ENCODE results near the gene MYLIP. TPM values are rescaled to one million over a fixed set of nuclear protein-coding genes. Genes with fewer than 3 reads are reported as not detected.
A peak's percentile ranks its signal among the peaks of the same experiment; 100 is the strongest.

The MYLIP gene
- total and polyA plus RNA-seq, 8 donors = 2.3 to 43.1 (median 13.7) TPM

DNA sequence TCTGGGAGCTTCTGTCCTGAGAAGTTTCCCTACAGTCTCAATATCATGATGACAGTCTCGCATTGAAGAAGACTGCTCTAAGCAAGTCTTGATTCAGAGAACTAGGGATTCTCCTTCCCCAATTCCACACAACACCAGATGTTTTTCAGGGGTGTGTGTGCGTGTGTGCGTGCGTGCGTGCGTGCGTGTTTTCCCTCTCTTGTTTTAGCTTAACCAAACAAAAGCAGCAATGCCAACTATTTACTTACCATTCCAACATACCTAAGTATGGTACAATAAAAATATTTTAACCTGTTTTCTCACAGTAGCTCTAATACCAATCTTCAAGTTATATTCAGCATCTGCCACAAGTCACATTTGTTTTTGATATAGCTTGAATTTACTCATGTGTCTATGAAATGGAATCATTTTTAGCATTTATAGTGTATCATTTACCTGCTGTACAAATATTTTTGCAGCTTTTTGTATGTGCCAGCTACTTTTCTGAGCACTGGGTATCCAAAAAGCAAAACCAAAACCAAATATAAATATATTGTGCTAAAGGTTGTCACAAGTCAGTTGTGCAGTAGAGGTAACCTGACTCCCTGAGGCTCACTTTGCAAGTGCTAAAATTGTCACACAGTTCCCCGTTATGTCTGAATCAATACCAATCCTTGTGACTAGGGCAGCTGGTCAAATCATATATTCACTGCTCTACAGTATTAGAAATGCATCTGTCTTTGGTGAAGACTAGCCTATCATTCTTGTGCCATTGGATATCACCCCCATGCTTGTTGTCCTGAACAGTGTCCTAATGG, 21.7 kb upstream of the MYLIP start:
- Histone ChIP-seq H3K27me3 (no peaks in the 10 kb centered on the region), H3K4me1 (peaks cover 8 to 43% (median 23%) of the 10 kb centered on the region in 4 donors), H3K9me3 (no peaks in the 10 kb centered on the region), H3K27ac (no peak overlapping the region), H3K36me3 (no peaks in the 10 kb centered on the region), H3K4me3 (no peak overlapping the region)
- no peak for TF ChIP-seq POLR2AphosphoS5 (IDR thresholded peaks at IDR 0.05)
- WGBS, 5 donors = 54 to 74% (median 63%) methylated on average over 8 of the region's 8 CpGs
- intact Hi-C loops (cut with DNase I; ENCODE audit: low total_unique reads) = no loop called here
- no peak for DNase-seq

DNA sequence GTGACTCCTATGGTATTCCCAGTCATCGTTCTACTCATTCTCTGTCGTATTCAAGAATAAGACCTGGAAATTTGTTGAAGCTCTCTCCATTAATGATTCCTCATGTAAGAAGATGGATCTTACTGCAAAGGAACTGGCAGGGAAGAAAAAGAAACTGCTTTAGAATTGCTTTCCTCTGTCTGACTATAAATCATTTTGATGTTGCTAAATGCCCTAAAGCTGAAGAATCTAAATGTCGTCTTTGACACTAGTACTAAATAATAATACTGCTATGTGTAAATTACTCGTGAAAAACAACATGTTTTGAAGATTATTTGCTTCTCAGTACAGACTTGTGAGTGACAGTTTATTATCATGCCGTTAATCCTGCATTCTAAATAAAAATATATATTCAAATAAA, 20.5 kb upstream of the MYLIP start:
- H3K36me3 ChIP-seq = no peaks in the 10 kb centered on the region
- no peak overlapping the region for H3K27ac ChIP-seq
- peaks cover 8 to 34% (median 21%) of the 10 kb centered on the region in 4 donors for H3K4me1 ChIP-seq
- H3K27me3 ChIP-seq = no peaks in the 10 kb centered on the region
- intact Hi-C loops (cut with DNase I; ENCODE audit: low total_unique reads) = no loop called here
- H3K9me3 ChIP-seq = no peaks in the 10 kb centered on the region
- no peak for DNase-seq
- 80 to 88% (median 85%) methylated on average over 5 of the region's 5 CpGs for WGBS, 5 donors
- TF ChIP-seq, protein P1, sequence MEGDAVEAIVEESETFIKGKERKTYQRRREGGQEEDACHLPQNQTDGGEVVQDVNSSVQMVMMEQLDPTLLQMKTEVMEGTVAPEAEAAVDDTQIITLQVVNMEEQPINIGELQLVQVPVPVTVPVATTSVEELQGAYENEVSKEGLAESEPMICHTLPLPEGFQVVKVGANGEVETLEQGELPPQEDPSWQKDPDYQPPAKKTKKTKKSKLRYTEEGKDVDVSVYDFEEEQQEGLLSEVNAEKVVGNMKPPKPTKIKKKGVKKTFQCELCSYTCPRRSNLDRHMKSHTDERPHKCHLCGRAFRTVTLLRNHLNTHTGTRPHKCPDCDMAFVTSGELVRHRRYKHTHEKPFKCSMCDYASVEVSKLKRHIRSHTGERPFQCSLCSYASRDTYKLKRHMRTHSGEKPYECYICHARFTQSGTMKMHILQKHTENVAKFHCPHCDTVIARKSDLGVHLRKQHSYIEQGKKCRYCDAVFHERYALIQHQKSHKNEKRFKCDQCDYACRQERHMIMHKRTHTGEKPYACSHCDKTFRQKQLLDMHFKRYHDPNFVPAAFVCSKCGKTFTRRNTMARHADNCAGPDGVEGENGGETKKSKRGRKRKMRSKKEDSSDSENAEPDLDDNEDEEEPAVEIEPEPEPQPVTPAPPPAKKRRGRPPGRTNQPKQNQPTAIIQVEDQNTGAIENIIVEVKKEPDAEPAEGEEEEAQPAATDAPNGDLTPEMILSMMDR (IDR thresholded peaks at IDR 0.05) = no peak
- no peak for TF ChIP-seq EP300 (IDR thresholded peaks at IDR 0.05)
- no peak overlapping the region for H3K4me3 ChIP-seq

DNA sequence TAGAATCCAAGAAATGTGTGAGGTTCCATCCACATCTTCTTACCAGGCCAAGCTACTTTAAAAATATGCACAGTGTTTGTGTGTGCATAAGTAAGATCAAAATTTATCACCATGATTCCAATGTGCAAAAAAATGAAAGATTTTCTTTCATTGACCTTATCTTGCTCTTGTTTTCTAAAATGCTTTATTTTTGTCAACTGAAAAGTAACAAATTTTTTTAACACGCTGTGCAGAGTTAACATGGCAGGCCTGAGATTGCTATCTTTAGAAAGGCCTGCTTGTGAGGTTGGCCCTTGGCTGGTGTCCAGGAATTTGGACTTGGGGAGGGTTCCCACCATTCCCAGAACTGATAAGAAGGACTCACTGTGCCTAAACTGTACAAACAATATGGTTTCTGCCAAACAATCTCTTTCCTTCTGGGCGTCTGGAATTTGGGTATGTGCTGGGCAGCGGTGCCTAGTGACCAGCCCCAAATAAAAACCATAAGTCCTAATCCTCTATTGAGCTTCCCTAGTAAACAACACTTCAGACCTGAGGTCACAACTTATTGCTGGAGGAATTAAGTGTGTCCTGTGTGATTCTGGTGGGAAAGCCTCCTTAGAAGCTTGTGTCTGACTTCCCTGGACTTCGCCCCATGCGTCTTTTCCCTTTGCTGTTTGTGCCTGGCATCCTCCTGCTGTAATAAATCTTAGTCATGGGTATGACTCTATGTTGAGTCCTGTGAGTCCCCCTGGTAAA, 19.8 kb upstream of the MYLIP start:
- H3K9me3 ChIP-seq = no peaks in the 10 kb centered on the region
- H3K27me3 ChIP-seq = no peaks in the 10 kb centered on the region
- WGBS, 5 donors = 42 to 55% (median 47%) methylated on average over 5 of the region's 5 CpGs
- H3K4me3 ChIP-seq = no peak overlapping the region
- peak; percentile 57 to 87 for DNase-seq
- intact Hi-C loops (cut with DNase I; ENCODE audit: low total_unique reads) = no loop called here
- peak overlapping the region; percentile 23 to 68 (median 47) for H3K27ac ChIP-seq
- H3K4me1 ChIP-seq = peaks cover 8 to 29% (median 18%) of the 10 kb centered on the region in 4 donors
- no peaks in the 10 kb centered on the region for H3K36me3 ChIP-seq
- TF ChIP-seq, protein P1 (IDR thresholded peaks at IDR 0.05) = no peak
- TF ChIP-seq EP300 (IDR thresholded peaks at IDR 0.05) (no peak), POLR2AphosphoS5 (IDR thresholded peaks at IDR 0.05) (peak in 2 of 3 donors; percentile 13 to 34), POLR2A (IDR thresholded peaks at IDR 0.05) (no peak)

DNA sequence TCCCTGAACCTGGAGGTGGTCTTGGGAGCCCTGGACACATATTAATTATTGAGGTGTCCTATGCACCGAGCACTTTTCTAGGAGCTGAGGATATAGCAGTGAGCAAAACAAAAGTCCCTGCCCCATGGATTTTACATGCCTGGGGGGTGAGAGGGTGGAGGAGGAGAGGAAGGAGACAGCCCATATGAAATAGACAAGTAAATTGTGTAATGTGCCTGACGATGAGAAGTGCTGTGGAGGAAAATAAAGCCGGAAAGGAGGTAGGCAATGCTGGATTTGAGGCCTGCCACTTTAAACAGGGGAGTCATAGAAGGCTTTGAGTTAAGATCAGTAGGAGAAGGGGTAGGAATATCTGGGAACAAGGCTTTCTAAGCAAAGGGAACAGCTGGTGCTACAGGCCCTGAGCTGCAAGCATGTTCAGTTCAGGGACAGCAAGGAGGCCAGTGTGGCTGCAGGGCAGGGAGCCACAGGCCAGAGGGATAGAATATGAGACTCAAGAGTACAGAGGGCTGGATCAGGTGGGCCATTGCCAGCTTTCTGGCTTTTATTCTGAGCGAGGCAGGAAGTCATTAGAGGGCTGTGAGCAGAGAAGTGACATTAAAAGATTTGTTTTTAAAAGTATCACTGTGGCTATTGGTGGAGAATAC, 19.1 kb upstream of the MYLIP start:
- peaks cover 8 to 25% (median 16%) of the 10 kb centered on the region in 4 donors for H3K4me1 ChIP-seq
- peak in 1 of 2 donors; percentile 34 for DNase-seq
- 51 to 56% (median 53%) methylated on average over 4 of the region's 4 CpGs for WGBS, 5 donors
- TF ChIP-seq POLR2A (IDR thresholded peaks at IDR 0.05) (no peak), EP300 (IDR thresholded peaks at IDR 0.05) (no peak), POLR2AphosphoS5 (IDR thresholded peaks at IDR 0.05) (no peak)
- TF ChIP-seq, protein P1 (IDR thresholded peaks at IDR 0.05) = no peak
- intact Hi-C loops (cut with DNase I; ENCODE audit: low total_unique reads) = no loop called here
- H3K27me3 ChIP-seq = no peaks in the 10 kb centered on the region
- peak overlapping the region in 4 of 5 donors; percentile 40 to 68 (median 55) for H3K27ac ChIP-seq
- H3K9me3 ChIP-seq = no peaks in the 10 kb centered on the region
- H3K36me3 ChIP-seq = no peaks in the 10 kb centered on the region
- no peak overlapping the region for H3K4me3 ChIP-seq
